BE2C (cell line): ENCODE data around the gene EIF3I.

Experiments used
- DNase-seq: peaks from one replicate; pipeline ENCODE4 v3.0.0-alpha.2; 2020
- H3K27me3 ChIP-seq: fragments of 250-450 bp; sonication (Bioruptor Pico); 2 replicates; pipeline ENCODE4 v1.5.1; 2020; ENCODE audit warnings: mild to moderate bottlenecking
- H3K36me3 ChIP-seq: fragments of 250-450 bp; sonication (Bioruptor Pico); 2 replicates; pipeline ENCODE4 v1.5.1; 2020; ENCODE audit warnings: mild to moderate bottlenecking
- H3K4me1 ChIP-seq: fragments of 250-450 bp; sonication (Bioruptor Pico); 2 replicates; pipeline ENCODE4 v1.5.1; 2020
- H3K4me3 ChIP-seq: 2 replicates; pipeline ENCODE4 v1.5.1; 2011; ENCODE audit warnings: low read depth, low read length
- H3K9me3 ChIP-seq: fragments of 250-450 bp; sonication (Bioruptor Pico); 2 replicates; pipeline ENCODE4 v1.5.1; 2020
- TF ChIP-seq, protein P1 (sequence below): IDR thresholded peaks from 2 replicates; pipeline ENCODE4 v1.5.1; 2012; ENCODE audit warnings: mild to moderate bottlenecking, low read depth, low read length

The EIF3I gene

DNA sequence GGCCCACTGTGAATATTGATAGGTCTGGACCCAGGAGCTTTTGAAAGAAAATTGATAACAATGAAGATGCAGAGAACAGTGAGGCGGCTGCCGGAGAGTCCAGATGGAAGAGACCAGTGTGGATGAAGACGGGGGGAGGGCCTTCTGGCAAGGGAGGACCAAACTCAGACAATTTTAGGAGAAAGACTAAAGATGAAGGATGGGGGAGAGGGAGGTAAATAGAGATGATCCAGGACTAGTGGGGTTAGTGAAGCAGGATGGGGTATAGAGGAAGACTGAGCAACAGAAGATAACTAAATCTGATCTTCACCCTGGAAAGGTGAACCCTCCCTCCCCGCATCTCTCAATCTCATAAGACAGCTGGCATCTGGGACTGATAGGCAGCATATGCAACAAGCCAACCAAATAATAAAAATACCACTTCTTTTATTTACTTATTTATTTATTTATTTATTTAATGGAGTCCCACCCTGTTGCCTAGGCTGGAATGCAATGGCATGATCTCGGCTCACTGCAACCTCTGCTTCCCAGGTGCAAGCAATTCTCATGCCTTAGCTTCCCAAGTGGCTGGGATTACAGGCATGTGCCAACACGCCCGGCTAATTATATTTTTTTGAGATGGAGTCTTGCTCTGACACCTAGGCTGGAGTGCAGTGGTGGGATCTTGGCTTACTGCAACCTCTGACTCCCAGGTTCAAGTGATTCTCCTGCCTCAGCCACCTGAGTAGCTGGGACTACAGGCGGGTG, 10.5 kb downstream of the EIF3I start:
- Histone ChIP-seq H3K4me3 (no peak overlapping the region), H3K36me3 (no peaks in the 10 kb centered on the region; the same call in none of the 2 replicates), H3K9me3 (no peaks in the 10 kb centered on the region), H3K4me1 (no peaks in the 10 kb centered on the region), H3K27me3 (no peaks in the 10 kb centered on the region)
- no peak for DNase-seq
- TF ChIP-seq, protein P1, sequence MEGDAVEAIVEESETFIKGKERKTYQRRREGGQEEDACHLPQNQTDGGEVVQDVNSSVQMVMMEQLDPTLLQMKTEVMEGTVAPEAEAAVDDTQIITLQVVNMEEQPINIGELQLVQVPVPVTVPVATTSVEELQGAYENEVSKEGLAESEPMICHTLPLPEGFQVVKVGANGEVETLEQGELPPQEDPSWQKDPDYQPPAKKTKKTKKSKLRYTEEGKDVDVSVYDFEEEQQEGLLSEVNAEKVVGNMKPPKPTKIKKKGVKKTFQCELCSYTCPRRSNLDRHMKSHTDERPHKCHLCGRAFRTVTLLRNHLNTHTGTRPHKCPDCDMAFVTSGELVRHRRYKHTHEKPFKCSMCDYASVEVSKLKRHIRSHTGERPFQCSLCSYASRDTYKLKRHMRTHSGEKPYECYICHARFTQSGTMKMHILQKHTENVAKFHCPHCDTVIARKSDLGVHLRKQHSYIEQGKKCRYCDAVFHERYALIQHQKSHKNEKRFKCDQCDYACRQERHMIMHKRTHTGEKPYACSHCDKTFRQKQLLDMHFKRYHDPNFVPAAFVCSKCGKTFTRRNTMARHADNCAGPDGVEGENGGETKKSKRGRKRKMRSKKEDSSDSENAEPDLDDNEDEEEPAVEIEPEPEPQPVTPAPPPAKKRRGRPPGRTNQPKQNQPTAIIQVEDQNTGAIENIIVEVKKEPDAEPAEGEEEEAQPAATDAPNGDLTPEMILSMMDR, result no peak

DNA sequence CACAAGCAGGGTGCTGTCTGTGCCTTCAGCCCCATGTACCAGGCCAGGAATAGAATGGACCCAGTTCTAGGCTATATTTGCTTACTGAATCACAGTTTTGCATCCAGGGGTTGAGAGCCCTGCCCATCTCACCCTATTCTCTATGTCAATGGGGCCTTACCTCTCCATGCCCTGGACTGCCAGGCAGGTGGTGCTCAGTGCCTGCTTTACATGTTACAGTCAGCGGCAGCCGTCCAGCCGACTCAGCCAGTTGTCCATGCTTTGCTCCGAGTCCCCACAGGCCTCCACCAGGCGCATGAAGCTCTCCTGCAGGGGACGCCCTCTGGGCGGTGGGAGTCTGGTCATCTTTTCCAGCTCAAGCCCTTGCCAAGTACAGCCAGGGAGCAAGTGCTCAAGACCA, 12.6 kb downstream of the EIF3I start:
- no peaks in the 10 kb centered on the region for H3K27me3 ChIP-seq
- no peaks in the 10 kb centered on the region for H3K9me3 ChIP-seq
- H3K4me1 ChIP-seq, result no peaks in the 10 kb centered on the region
- H3K36me3 ChIP-seq, result no peaks in the 10 kb centered on the region; the same call in 1 of the 2 replicates
- H3K4me3 ChIP-seq, result no peak overlapping the region
- no peak for DNase-seq
- TF ChIP-seq, protein P1, result no peak

DNA sequence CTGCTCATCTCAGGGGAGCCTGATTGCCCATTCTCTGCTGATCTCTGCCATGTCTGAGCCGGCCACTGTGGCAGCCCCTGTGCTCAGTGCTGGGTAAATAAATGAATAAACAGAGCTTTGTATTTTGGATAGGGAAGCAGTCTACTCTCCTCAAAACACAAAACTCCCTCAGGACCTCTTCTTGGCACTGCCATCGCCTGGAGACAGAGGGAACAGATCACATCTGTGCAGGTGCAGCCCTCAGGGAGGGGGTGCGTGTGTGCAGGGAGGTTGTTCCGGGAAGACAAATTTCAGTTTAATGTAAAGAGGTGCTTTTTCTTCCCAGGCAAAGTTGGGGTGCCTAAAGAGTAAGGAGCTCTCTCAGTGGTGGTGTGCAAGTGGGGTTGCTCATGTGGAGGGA, 17.1 kb downstream of the EIF3I start:
- TF ChIP-seq, protein P1, result no peak
- Histone ChIP-seq H3K36me3 (no peaks in the 10 kb centered on the region), H3K9me3 (no peaks in the 10 kb centered on the region), H3K4me1 (no peaks in the 10 kb centered on the region), H3K27me3 (no peaks in the 10 kb centered on the region), H3K4me3 (no peak overlapping the region)
- no peak for DNase-seq

DNA sequence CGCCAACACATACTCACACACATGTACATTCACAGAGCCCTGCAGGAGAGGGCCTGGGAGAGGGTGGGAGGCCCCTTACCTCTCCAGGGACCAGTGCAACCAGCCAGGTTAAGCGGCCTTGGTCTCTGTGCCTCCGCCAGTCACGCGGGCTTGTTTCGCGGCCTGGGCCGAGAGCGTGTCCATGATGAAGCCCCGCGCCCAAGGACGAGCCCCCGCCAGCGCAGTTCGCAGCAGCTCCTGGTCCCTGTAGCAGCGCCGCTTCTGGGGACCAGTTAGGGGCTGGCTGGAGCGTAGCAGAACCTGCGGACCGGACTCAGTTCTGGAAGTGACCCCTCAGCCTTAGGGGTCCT, 17.6 kb downstream of the EIF3I start:
- no peaks in the 10 kb centered on the region for H3K4me1 ChIP-seq
- H3K4me3 ChIP-seq, result no peak overlapping the region
- no peaks in the 10 kb centered on the region for H3K27me3 ChIP-seq
- DNase-seq, result no peak
- H3K36me3 ChIP-seq, result no peaks in the 10 kb centered on the region
- no peaks in the 10 kb centered on the region for H3K9me3 ChIP-seq
- TF ChIP-seq, protein P1, result no peak

DNA sequence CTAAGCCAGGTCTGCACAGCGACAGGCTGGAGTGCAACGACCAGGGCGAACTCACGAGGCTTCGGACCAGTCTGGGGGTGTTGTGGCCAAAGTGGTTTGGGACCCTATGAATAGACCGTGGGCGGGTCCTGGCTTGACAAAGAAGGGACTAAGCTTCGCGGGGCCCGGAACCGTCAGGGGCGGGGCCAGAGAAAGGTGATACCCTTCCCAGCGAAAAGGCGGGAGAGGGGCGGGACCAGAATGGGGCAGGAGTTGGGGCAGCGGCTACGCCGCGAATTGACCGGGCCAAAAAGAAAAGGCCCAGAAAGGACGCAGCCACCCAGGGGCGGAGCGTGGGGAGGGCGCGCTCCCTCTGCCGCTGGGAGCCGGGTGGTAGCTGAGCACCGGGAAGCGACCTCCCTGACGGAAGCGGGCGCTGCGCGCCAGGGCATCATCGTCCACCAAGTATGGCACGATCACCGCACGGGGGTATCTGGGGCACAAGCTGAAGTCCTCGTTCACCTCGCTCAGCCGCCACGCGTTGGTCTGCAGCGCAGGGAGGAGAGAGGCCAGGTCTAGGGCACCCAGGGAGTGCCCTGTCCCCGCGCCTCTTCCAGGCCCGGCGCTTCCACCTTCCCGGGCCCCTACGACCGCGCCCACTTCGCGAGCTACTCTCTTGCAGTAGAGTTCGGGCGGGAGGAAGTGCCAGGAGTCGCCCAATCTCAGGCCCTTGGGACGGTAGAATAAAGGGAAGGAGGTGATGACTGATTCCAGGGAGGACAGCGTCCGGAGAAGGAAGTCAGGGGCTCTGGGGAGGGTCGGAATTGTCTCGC, 18.1 kb downstream of the EIF3I start:
- H3K4me1 ChIP-seq, result no peaks in the 10 kb centered on the region
- DNase-seq, result peak; percentile 46
- H3K9me3 ChIP-seq, result no peaks in the 10 kb centered on the region
- no peaks in the 10 kb centered on the region for H3K36me3 ChIP-seq
- TF ChIP-seq, protein P1, result no peak; the same call in 1 of the 2 replicates
- peak overlapping the region; percentile 64 for H3K4me3 ChIP-seq
- H3K27me3 ChIP-seq, result no peaks in the 10 kb centered on the region
